ENCODE data around the gene RTKN. TPM values are rescaled to one million over a fixed set of nuclear protein-coding genes. Genes with fewer than 3 reads are reported as not detected.

Gene RTKN
- total and polyA plus RNA-seq, 10 of the 15 experiments (the other 5 are each of a cell fraction or from before 2014, with no cell fraction given), result 0.50 to 12.3 (median 5.4) TPM

- CTCF ChIA-PET, result interaction anchor here (0.6 kb wide), 1 partner anchor 42 kb away, joined by 4 read pairs; no protein-coding TSS in a partner anchor
- POLR2A ChIA-PET, result interaction anchor here (0.6 kb wide), 1 partner anchor 49 kb away, joined by 3 read pairs; no protein-coding TSS in a partner anchor
- TF ChIP-seq NFXL1 (IDR thresholded peaks at IDR 0.05; ENCODE audit: borderline replicate concordance) (no peak), PRDM15 (CRISPR knock-in tag; IDR thresholded peaks at IDR 0.05) (no peak)
- Histone ChIP-seq H3K4me1 (ENCODE audit: control insufficient read depth, insufficient read depth, low read length) (peaks cover 13% of the 10 kb centered on the region), H3K36me3 (ENCODE audit: control insufficient read depth in 2 of 2, insufficient read depth in 2 of 2, low read length in 1 of 2) (peaks cover 0 to 12% of the 10 kb centered on the region in 2 experiments; a peak in 1 of 4 replicates), H3K9ac (ENCODE audit: control insufficient read depth, insufficient read depth, low read length) (no peak overlapping the region), H3K27me3 (replicated peaks in 1 of 2; ENCODE audit: control insufficient read depth in 2 of 2, insufficient read depth in 2 of 2, low read length in 1 of 2) (no peaks in the 10 kb centered on the region), H3K4me3 (no peak overlapping the region), H2AFZ (ENCODE audit: control insufficient read depth, low read depth, low read length) (no peak overlapping the region), H4K20me1 (ENCODE audit: control insufficient read depth, insufficient read depth) (no peaks in the 10 kb centered on the region), H3K4me2 (ENCODE audit: control insufficient read depth, insufficient read depth) (no peak overlapping the region), H3K79me2 (ENCODE audit: control insufficient read depth, insufficient read depth, low read length) (peaks cover 9% of the 10 kb centered on the region), H3K27ac (ENCODE audit: control insufficient read depth, insufficient read depth) (no peak overlapping the region), H3K9me3 (replicated peaks; ENCODE audit: control insufficient read depth, insufficient read depth, low read length) (no peaks in the 10 kb centered on the region)
- WGBS (ENCODE audit: insufficient coverage, insufficient replicate concordance, low lambda C conversion rate, missing lambda C conversion rate), result 79% methylated on average over 5 of the region's 5 CpGs
- intact Hi-C loops (cut with micrococcal nuclease; ENCODE audit: unreplicated experiment) (no loop called here), in situ Hi-C loops (cut with MboI) (no loop called here)
- SMC1A ChIA-PET (ENCODE audit: uncharacterized antibody, unreplicated experiment), result interaction anchor here (0.9 to 1.2 kb wide), 2 partner anchors 16 to 32 kb away, joined by 3 read pairs; no protein-coding TSS in a partner anchor
- FAIRE-seq (no peak), ATAC-seq (no peak), DNase-seq (ENCODE audit: low read depth, low spot score) (no peak)
- BruUV-seq (replicated peaks), result TSS peak; percentile 55
- RAD21 ChIA-PET (ENCODE audit: unreplicated experiment), result no interaction called here
Measured at GRCh38 chr2:74424995-74425406, 16.7 kb downstream of the RTKN start.
